Suprapubic skin (tissue), 4 donors: ENCODE results near the gene HK3. TPM values are rescaled to one million over a fixed set of nuclear protein-coding genes. Genes with fewer than 3 reads are reported as not detected.

Experiments
- DNase-seq, 2 donors: peaks; one replicate each; pipeline ENCODE4 v3.0.0-alpha.2; 2019; ENCODE audit warnings: low spot score in 2 of 2
- H3K27ac ChIP-seq: fragments of 200-600 bp; sonication (generic); one replicate; pipeline ENCODE4 v1.5.1; 2019
- H3K27me3 ChIP-seq: fragments of 200-600 bp; sonication (generic); one replicate; pipeline ENCODE4 v1.5.1; 2019
- H3K36me3 ChIP-seq: fragments of 200-600 bp; sonication (generic); one replicate; pipeline ENCODE4 v1.5.1; 2019
- H3K4me1 ChIP-seq: fragments of 200-600 bp; sonication (generic); one replicate; pipeline ENCODE4 v1.5.1; 2019
- H3K4me3 ChIP-seq: fragments of 200-600 bp; sonication (generic); one replicate; pipeline ENCODE4 v1.5.1; 2019; ENCODE audit warnings: mild to moderate bottlenecking
- H3K9me3 ChIP-seq: fragments of 200-600 bp; sonication (generic); one replicate; pipeline ENCODE4 v1.5.1; 2019
- CTCF ChIP-seq, 2 donors: fragments of 200-600 bp in 1 of 2; fragments of 450-650 bp in 1 of 2; sonication (generic) in 1 of 2; IDR thresholded peaks; one replicate each; pipeline ENCODE4 v1.5.1; 2016 to 2019; ENCODE audit warnings: antibody characterized with exemption in 2 of 2, mild to moderate bottlenecking in 1 of 2, moderate library complexity in 1 of 2
- EP300 ChIP-seq: sonication (generic); formaldehyde crosslinking; IDR thresholded peaks from one replicate; pipeline ENCODE4 v1.6.1; 2017; ENCODE audit warnings: antibody characterized with exemption
- POLR2A ChIP-seq, 2 donors: fragments of 450-650 bp; IDR thresholded peaks; one replicate each; pipeline ENCODE4 v1.6.1; 2017; ENCODE audit warnings: antibody characterized with exemption in 2 of 2, mild to moderate bottlenecking in 2 of 2, moderate library complexity in 2 of 2
- POLR2AphosphoS5 ChIP-seq, 3 donors: sonication (generic); formaldehyde crosslinking; IDR thresholded peaks; one replicate each; pipeline ENCODE4 v1.6.1; 2017; ENCODE audit warnings: antibody characterized with exemption in 3 of 3
- WGBS: methylation state at CpG from one replicate; pipeline ENCODE4 v1.1.5; 2018; 5-methylcytosine and 5-hydroxymethylcytosine counted together
- total RNA-seq, 4 donors: library from RNA; depleted of rRNA; stranded (reverse); fragments of >200 nt; gene quantifications; one replicate each; pipeline ENCODE4 v1.1.0, GENCODE V29; 2016

The HK3 gene
- total RNA-seq, 4 donors from 2014 or later, result 0.16 to 1.0 (median 0.83) TPM

GRCh38 chr5:176853151-176853778 is 45.9 kb downstream of the HK3 start:
- 76% methylated on average over 13 of the region's 20 CpGs for WGBS
- TF ChIP-seq CTCF (IDR thresholded peaks at IDR 0.05) (no peak), POLR2AphosphoS5 (IDR thresholded peaks at IDR 0.05) (no peak), EP300 (no peak), POLR2A (IDR thresholded peaks at IDR 0.05) (no peak)

GRCh38 chr5:176851871-176852658 is 47.1 kb downstream of the HK3 start:
- H3K36me3 ChIP-seq, result no peaks in the 10 kb centered on the region
- no peak for TF ChIP-seq POLR2AphosphoS5 (IDR thresholded peaks at IDR 0.05)
- TF ChIP-seq POLR2A (IDR thresholded peaks at IDR 0.05), result no peak
- TF ChIP-seq CTCF (IDR thresholded peaks at IDR 0.05), result no peak
- TF ChIP-seq EP300, result no peak
- WGBS, result 66% methylated on average over 12 of the region's 17 CpGs

More at GRCh38 chr5:176853151-176853778, 45.9 kb downstream of the HK3 start:
- Histone ChIP-seq H3K27me3 (peaks cover 76% of the 10 kb centered on the region), H3K27ac (no peak overlapping the region), H3K9me3 (no peaks in the 10 kb centered on the region), H3K36me3 (no peaks in the 10 kb centered on the region), H3K4me3 (no peak overlapping the region), H3K4me1 (no peaks in the 10 kb centered on the region)
- no peak for DNase-seq

GRCh38 chr5:176851380-176851779 is 47.8 kb downstream of the HK3 start:
- no CpG with 5 or more reads among the region's 12 CpGs for WGBS
- peaks cover 79% of the 10 kb centered on the region for H3K27me3 ChIP-seq
- no peak overlapping the region for H3K4me3 ChIP-seq
- H3K27ac ChIP-seq, result no peak overlapping the region
- DNase-seq, result no peak
- no peaks in the 10 kb centered on the region for H3K36me3 ChIP-seq
- no peak for TF ChIP-seq POLR2AphosphoS5 (IDR thresholded peaks at IDR 0.05)
- no peak for TF ChIP-seq CTCF (IDR thresholded peaks at IDR 0.05)
- H3K9me3 ChIP-seq, result no peaks in the 10 kb centered on the region
- H3K4me1 ChIP-seq, result no peaks in the 10 kb centered on the region

More at GRCh38 chr5:176851871-176852658, 47.1 kb downstream of the HK3 start:
- H3K4me1 ChIP-seq, result no peaks in the 10 kb centered on the region
- H3K9me3 ChIP-seq, result no peaks in the 10 kb centered on the region
- H3K27me3 ChIP-seq, result peaks cover 78% of the 10 kb centered on the region
- no peak overlapping the region for H3K27ac ChIP-seq
- DNase-seq, result no peak
- H3K4me3 ChIP-seq, result no peak overlapping the region

GRCh38 chr5:176850371-176851245 is 48.5 kb downstream of the HK3 start:
- Histone ChIP-seq H3K36me3 (no peaks in the 10 kb centered on the region), H3K4me1 (no peaks in the 10 kb centered on the region), H3K27me3 (peaks cover 77% of the 10 kb centered on the region), H3K4me3 (no peak overlapping the region), H3K27ac (no peak overlapping the region), H3K9me3 (no peaks in the 10 kb centered on the region)
- WGBS, result 57% methylated on average over 17 of the region's 21 CpGs
- TF ChIP-seq EP300, result no peak
- no peak for TF ChIP-seq POLR2A (IDR thresholded peaks at IDR 0.05)
- TF ChIP-seq POLR2AphosphoS5 (IDR thresholded peaks at IDR 0.05), result no peak
- TF ChIP-seq CTCF (IDR thresholded peaks at IDR 0.05), result no peak
- no peak for DNase-seq
